ENCODE results near the gene KIF26B.

Gene KIF26B

GRCh38 chr1:245748240-245748639 is 593.5 kb downstream of the KIF26B start:
- no peak for DNase-seq (ENCODE audit: low read depth in 2 of 2)

- DNase-seq (ENCODE audit: low read depth in 2 of 2): no peak
Observed at GRCh38 chr1:245748646-245749045, 593.9 kb downstream of the KIF26B start.

GRCh38 chr1:245749053-245749452 is 594.3 kb downstream of the KIF26B start:
- no peak for DNase-seq (ENCODE audit: low read depth in 2 of 2)

GRCh38 chr1:245750261-245750660 is 595.5 kb downstream of the KIF26B start:
- no peak for DNase-seq (ENCODE audit: low read depth in 2 of 2)

GRCh38 chr1:245751116-245751515 is 596.3 kb downstream of the KIF26B start:
- no peak for DNase-seq (ENCODE audit: low read depth in 2 of 2)

- no peak for DNase-seq (ENCODE audit: low read depth in 2 of 2)
Observed at GRCh38 chr1:245751726-245752470, 597.1 kb downstream of the KIF26B start.

GRCh38 chr1:245752561-245752960 is 597.8 kb downstream of the KIF26B start:
- DNase-seq (ENCODE audit: low read depth in 2 of 2): no peak

- DNase-seq (ENCODE audit: low read depth in 2 of 2): no peak
Observed at GRCh38 chr1:245753807-245754206, 599.0 kb downstream of the KIF26B start.

GRCh38 chr1:245754463-245754961 is 599.7 kb downstream of the KIF26B start:
- no peak for DNase-seq (ENCODE audit: low read depth in 2 of 2)
